Neural cell (in vitro differentiated cells): ENCODE results near the gene BEX2. TPM values are rescaled to one million over a fixed set of nuclear protein-coding genes. Genes with fewer than 3 reads are reported as not detected.
A peak's percentile ranks its signal among the peaks of the same experiment; 100 is the strongest.

Experiments used
- H2AFZ ChIP-seq: fragments of 200-600, 300-800 bp; sonication (generic), shearing (Covaris generic); 2 replicates; pipeline ENCODE4 v1.6.0; 2014; ENCODE audit warnings: low read depth, mild to moderate bottlenecking, antibody characterized with exemption, low read length, moderate library complexity
- H3F3A ChIP-seq: fragments of 200-600 bp; shearing (Covaris generic); 2 replicates; pipeline ENCODE4 v1.6.1; 2016; ENCODE audit warnings: mild to moderate bottlenecking, moderate library complexity, mixed read lengths, antibody characterized with exemption, low read length; ENCODE audit not compliant: insufficient read depth, poor library complexity, severe bottlenecking
- H3K27ac ChIP-seq: fragments of 200-600, 300-800 bp; sonication (generic), shearing (Covaris generic); 2 replicates; pipeline ENCODE4 v1.5.1; 2014; ENCODE audit warnings: mild to moderate bottlenecking, low read length, moderate library complexity
- H3K27me3 ChIP-seq: fragments of 300-800, 200-600 bp; sonication (generic), shearing (Covaris generic); 2 replicates; pipeline ENCODE4 v1.6.0; 2014; ENCODE audit warnings: mild to moderate bottlenecking, low read depth, low read length, moderate library complexity; ENCODE audit not compliant: insufficient read depth
- H3K36me3 ChIP-seq: fragments of 300-800, 200-600 bp; sonication (generic), shearing (Covaris generic); 2 replicates; pipeline ENCODE4 v1.5.1; 2014; ENCODE audit warnings: mild to moderate bottlenecking, antibody characterized with exemption, low read length, moderate library complexity; ENCODE audit not compliant: insufficient read depth
- H3K4me2 ChIP-seq: fragments of 300-800, 200-600 bp; sonication (generic), shearing (Covaris generic); 2 replicates; pipeline ENCODE4 v1.6.0; 2014; ENCODE audit warnings: mild to moderate bottlenecking, low read length
- H3K4me3 ChIP-seq: fragments of 300-800, 200-600 bp; sonication (generic), shearing (Covaris generic); 2 replicates; pipeline ENCODE4 v1.5.1; 2014; ENCODE audit warnings: mild to moderate bottlenecking, low read length, moderate library complexity
- H3K79me2 ChIP-seq: fragments of 200-600 bp; shearing (Covaris generic); replicated peaks from 2 replicates; pipeline ENCODE4 v1.6.0; 2014; ENCODE audit warnings: mild to moderate bottlenecking, low read length, moderate library complexity; ENCODE audit not compliant: insufficient read depth
- H3K9ac ChIP-seq: fragments of 300-800, 200-600 bp; sonication (generic), shearing (Covaris generic); 2 replicates; pipeline ENCODE4 v1.6.1; 2016; ENCODE audit warnings: mild to moderate bottlenecking, low read length, mixed read lengths
- H3K9me2 ChIP-seq: fragments of 200-600 bp; shearing (Covaris generic); 2 replicates; pipeline ENCODE4 v1.6.1; 2016; ENCODE audit warnings: mild to moderate bottlenecking, low read length, mixed read lengths; ENCODE audit not compliant: insufficient read depth
- H3K9me3 ChIP-seq: fragments of 200-600, 300-800 bp; sonication (generic), shearing (Covaris generic); 2 replicates; pipeline ENCODE4 v1.6.1; 2016; ENCODE audit warnings: mild to moderate bottlenecking, mixed run types, low read length, moderate library complexity, mixed read lengths
- H4K20me1 ChIP-seq: fragments of 200-600 bp; shearing (Covaris generic); 2 replicates; pipeline ENCODE4 v1.6.1; 2016; ENCODE audit warnings: mild to moderate bottlenecking, mixed run types; ENCODE audit not compliant: insufficient read depth
- EP300 ChIP-seq: fragments of 450-650 bp; conservative IDR thresholded peaks from 2 replicates; pipeline ENCODE4 v1.6.1; 2014; ENCODE audit warnings: antibody characterized with exemption, mild to moderate bottlenecking, moderate library complexity; ENCODE audit not compliant: poor library complexity, severe bottlenecking
- EZH2 ChIP-seq: fragments of 200-600, 300-800 bp; shearing (Covaris generic), sonication (generic); IDR thresholded peaks from 2 replicates; pipeline ENCODE4 v1.6.1; 2014; ENCODE audit warnings: antibody characterized with exemption, low read length, borderline replicate concordance, mild to moderate bottlenecking; ENCODE audit not compliant: insufficient read depth, poor library complexity, severe bottlenecking
- MXI1 ChIP-seq: fragments of 450-650 bp; conservative IDR thresholded peaks from 2 replicates; pipeline ENCODE4 v1.6.1; 2014; ENCODE audit warnings: antibody characterized with exemption, mild to moderate bottlenecking; ENCODE audit not compliant: poor library complexity, severe bottlenecking
- POLR2AphosphoS5 ChIP-seq: IDR thresholded peaks from 2 replicates; pipeline ENCODE4 v1.6.1; 2012
- RAD21 ChIP-seq: fragments of 450-650 bp; conservative IDR thresholded peaks from 2 replicates; pipeline ENCODE4 v1.6.1; 2014; ENCODE audit warnings: antibody characterized with exemption, mild to moderate bottlenecking, moderate library complexity
- SMC3 ChIP-seq: fragments of 450-650 bp; conservative IDR thresholded peaks from 2 replicates; pipeline ENCODE4 v1.6.1; 2014; ENCODE audit warnings: antibody characterized with exemption, mild to moderate bottlenecking, moderate library complexity; ENCODE audit not compliant: poor library complexity
- TAF1 ChIP-seq: IDR thresholded peaks from 2 replicates; pipeline ENCODE4 v1.6.1; 2012; ENCODE audit warnings: low read depth
- polyA plus RNA-seq: library from polyadenylated mRNA; depleted of rRNA; stranded (reverse); fragments of >200 nt; gene quantifications from 2 replicates; pipeline ENCODE4 v1.2.3, GENCODE V29; 2014
- TF ChIP-seq, protein P1 (sequence below): IDR thresholded peaks from 2 replicates; pipeline ENCODE4 v1.6.1; 2012; ENCODE audit warnings: borderline replicate concordance
- TF ChIP-seq, protein P2 (sequence below): fragments of 450-650 bp; IDR thresholded peaks from 2 replicates; pipeline ENCODE4 v1.5.1; 2014; ENCODE audit warnings: antibody characterized with exemption, mild to moderate bottlenecking, moderate library complexity; ENCODE audit not compliant: poor library complexity, severe bottlenecking

BEX2 gene
- polyA plus RNA-seq, 1 donor from 2014 or later: 631 TPM

DNA sequence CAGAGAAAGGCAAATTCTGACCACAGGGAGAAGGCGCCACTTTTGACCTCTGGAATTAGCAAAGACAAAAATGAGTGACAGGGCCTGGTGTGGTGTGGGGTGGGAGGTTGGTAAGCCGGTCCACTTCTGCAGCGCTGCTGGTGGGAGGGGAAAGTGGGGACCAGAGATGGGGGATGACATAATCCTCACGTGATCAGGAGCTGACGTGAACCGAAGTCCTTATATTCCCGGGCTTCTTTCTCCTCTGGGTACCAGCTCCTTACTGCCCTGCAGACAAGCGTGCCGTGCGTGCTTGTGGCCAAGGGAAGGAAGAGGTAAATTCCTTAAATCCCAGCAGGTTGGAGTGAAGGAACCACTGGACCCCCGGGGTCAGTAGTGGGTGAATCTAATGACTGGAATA, 19.2 kb upstream of the BEX2 start, which contains the start of gene TCEAL7:
Gene TCEAL7 (plus strand): TSS at position 249 of the 400 bp plus-strand sequence. CDS start 1,165 bp downstream, outside the sequence.
- Histone ChIP-seq H3K27ac (peak within 1 kb of the TSS; percentile 86), H3K9me3 (no peaks in the 10 kb centered on the region), H4K20me1 (no peaks in the 10 kb centered on the region), H3F3A (no peaks in the 10 kb centered on the region), H3K9me2 (no peaks in the 10 kb centered on the region), H3K4me3 (peak within 1 kb of the TSS; percentile 62), H3K36me3 (no peaks in the 10 kb centered on the region), H3K79me2 (no peaks in the 10 kb centered on the region), H2AFZ (no peak within 1 kb of the TSS), H3K27me3 (no peaks in the 10 kb centered on the region), H3K9ac (peak within 1 kb of the TSS; percentile 74), H3K4me2 (no peak within 1 kb of the TSS)
- peak; percentile 15 for TF ChIP-seq SMC3
- no peak for TF ChIP-seq RAD21
- peak; percentile 89 for TF ChIP-seq POLR2AphosphoS5
- TF ChIP-seq TAF1: no peak
- TF ChIP-seq, protein P1, sequence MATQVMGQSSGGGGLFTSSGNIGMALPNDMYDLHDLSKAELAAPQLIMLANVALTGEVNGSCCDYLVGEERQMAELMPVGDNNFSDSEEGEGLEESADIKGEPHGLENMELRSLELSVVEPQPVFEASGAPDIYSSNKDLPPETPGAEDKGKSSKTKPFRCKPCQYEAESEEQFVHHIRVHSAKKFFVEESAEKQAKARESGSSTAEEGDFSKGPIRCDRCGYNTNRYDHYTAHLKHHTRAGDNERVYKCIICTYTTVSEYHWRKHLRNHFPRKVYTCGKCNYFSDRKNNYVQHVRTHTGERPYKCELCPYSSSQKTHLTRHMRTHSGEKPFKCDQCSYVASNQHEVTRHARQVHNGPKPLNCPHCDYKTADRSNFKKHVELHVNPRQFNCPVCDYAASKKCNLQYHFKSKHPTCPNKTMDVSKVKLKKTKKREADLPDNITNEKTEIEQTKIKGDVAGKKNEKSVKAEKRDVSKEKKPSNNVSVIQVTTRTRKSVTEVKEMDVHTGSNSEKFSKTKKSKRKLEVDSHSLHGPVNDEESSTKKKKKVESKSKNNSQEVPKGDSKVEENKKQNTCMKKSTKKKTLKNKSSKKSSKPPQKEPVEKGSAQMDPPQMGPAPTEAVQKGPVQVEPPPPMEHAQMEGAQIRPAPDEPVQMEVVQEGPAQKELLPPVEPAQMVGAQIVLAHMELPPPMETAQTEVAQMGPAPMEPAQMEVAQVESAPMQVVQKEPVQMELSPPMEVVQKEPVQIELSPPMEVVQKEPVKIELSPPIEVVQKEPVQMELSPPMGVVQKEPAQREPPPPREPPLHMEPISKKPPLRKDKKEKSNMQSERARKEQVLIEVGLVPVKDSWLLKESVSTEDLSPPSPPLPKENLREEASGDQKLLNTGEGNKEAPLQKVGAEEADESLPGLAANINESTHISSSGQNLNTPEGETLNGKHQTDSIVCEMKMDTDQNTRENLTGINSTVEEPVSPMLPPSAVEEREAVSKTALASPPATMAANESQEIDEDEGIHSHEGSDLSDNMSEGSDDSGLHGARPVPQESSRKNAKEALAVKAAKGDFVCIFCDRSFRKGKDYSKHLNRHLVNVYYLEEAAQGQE: no peak
- TF ChIP-seq EP300: peak; percentile 15
- TF ChIP-seq, protein P2, sequence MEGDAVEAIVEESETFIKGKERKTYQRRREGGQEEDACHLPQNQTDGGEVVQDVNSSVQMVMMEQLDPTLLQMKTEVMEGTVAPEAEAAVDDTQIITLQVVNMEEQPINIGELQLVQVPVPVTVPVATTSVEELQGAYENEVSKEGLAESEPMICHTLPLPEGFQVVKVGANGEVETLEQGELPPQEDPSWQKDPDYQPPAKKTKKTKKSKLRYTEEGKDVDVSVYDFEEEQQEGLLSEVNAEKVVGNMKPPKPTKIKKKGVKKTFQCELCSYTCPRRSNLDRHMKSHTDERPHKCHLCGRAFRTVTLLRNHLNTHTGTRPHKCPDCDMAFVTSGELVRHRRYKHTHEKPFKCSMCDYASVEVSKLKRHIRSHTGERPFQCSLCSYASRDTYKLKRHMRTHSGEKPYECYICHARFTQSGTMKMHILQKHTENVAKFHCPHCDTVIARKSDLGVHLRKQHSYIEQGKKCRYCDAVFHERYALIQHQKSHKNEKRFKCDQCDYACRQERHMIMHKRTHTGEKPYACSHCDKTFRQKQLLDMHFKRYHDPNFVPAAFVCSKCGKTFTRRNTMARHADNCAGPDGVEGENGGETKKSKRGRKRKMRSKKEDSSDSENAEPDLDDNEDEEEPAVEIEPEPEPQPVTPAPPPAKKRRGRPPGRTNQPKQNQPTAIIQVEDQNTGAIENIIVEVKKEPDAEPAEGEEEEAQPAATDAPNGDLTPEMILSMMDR: no peak
- TF ChIP-seq EZH2: no peak
- TF ChIP-seq MXI1: no peak

DNA sequence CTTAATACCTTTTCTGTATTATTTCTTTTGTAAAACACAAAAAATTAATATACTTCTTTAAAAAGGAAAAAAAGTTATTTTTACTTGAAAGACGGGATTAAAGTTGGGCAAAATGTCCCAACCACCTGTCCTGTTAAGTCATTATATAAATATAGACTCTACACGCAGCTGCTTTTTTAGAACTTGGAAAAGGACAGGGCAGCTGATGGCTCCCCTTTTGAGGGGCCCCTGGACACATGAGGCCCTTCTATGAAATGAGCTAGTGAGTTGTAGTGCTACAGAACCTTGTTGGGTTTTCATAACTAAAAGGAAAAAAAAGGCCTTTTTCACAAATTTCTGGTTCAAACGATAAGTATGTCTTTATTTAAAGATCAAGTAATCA, 600 bp upstream of the BEX2 start:
- H3F3A ChIP-seq: no peaks in the 10 kb centered on the region
- peak overlapping the region; percentile 65 for H3K27ac ChIP-seq
- H2AFZ ChIP-seq: no peak overlapping the region
- H3K9me3 ChIP-seq: no peaks in the 10 kb centered on the region
- H3K9ac ChIP-seq: peak overlapping the region; percentile 93
- H3K9me2 ChIP-seq: no peaks in the 10 kb centered on the region
- H3K4me3 ChIP-seq: peak overlapping the region; percentile 85
- H3K27me3 ChIP-seq: no peaks in the 10 kb centered on the region
- TF ChIP-seq RAD21 (no peak), EZH2 (no peak), POLR2AphosphoS5 (no peak), TAF1 (no peak), EP300 (no peak), MXI1 (no peak), SMC3 (no peak)
- TF ChIP-seq, protein P2: no peak
- TF ChIP-seq, protein P1: no peak
- no peak overlapping the region for H3K4me2 ChIP-seq
- no peaks in the 10 kb centered on the region for H4K20me1 ChIP-seq
- no peaks in the 10 kb centered on the region for H3K36me3 ChIP-seq
- H3K79me2 ChIP-seq: peaks cover 3% of the 10 kb centered on the region
